ENCODE results near the gene CLDN4. TPM values are rescaled to one million over a fixed set of nuclear protein-coding genes. Genes with fewer than 3 reads are reported as not detected.

CLDN4 gene
- total RNA-seq, 4 donors from 2014 or later = 208 to 533 (median 298) TPM

DNA sequence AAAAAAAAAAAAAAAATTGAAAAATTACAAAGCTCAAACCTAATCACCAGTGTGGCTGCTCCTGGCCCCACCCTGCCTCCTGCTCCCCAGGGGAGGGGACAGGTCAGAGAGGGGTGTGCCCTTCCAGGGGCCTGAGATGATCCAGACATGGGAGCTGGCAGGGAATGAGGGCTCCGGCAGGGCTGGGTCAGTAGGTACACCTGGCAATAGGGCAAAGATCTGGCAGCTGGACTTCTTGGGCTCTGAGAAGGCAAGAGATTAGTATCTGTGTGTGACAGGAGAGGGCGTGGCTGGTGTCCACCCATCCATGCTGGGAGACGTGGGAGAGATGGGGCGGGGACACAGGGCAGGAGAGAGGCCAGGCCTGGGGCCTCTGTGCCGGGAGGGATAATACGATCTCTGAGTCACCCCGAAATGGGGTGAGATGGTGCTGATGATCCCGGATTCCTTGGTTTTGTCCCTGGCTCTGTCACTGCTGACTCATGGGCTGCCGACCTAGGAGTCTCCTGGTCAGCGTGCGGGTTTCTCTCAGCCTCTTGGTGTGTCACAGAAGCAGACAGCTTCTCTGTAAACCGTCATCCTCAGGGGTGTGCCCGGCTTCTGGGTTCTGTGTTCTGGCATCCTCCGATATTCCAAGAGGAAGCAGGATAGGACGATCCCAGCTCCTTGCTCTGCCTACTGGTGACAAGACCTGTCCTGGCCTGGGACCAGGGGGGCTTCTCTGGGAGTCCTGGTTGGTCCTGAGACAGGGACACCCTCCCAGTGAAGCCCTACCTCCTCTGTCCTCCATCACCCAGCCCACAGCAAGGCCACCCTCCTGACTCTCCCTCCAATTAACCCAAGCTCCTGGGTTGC lies 8.2 kb upstream of the CLDN4 start:
- intact Hi-C loops (cut with DNase I; ENCODE audit: low total_unique reads) = no loop called here
- WGBS, 2 donors = 25 to 30% methylated on average over 14 of the region's 15 CpGs
- no peak overlapping the region for H3K4me3 ChIP-seq (ENCODE audit: low read depth, poor library complexity, severe bottlenecking)
- DNase-seq (ENCODE audit: low spot score in 2 of 2) = peak; percentile 68 to 92
- TF ChIP-seq POLR2A (IDR thresholded peaks at IDR 0.05) = no peak
- TF ChIP-seq, protein P1, sequence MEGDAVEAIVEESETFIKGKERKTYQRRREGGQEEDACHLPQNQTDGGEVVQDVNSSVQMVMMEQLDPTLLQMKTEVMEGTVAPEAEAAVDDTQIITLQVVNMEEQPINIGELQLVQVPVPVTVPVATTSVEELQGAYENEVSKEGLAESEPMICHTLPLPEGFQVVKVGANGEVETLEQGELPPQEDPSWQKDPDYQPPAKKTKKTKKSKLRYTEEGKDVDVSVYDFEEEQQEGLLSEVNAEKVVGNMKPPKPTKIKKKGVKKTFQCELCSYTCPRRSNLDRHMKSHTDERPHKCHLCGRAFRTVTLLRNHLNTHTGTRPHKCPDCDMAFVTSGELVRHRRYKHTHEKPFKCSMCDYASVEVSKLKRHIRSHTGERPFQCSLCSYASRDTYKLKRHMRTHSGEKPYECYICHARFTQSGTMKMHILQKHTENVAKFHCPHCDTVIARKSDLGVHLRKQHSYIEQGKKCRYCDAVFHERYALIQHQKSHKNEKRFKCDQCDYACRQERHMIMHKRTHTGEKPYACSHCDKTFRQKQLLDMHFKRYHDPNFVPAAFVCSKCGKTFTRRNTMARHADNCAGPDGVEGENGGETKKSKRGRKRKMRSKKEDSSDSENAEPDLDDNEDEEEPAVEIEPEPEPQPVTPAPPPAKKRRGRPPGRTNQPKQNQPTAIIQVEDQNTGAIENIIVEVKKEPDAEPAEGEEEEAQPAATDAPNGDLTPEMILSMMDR (IDR thresholded peaks at IDR 0.05) = no peak

DNA sequence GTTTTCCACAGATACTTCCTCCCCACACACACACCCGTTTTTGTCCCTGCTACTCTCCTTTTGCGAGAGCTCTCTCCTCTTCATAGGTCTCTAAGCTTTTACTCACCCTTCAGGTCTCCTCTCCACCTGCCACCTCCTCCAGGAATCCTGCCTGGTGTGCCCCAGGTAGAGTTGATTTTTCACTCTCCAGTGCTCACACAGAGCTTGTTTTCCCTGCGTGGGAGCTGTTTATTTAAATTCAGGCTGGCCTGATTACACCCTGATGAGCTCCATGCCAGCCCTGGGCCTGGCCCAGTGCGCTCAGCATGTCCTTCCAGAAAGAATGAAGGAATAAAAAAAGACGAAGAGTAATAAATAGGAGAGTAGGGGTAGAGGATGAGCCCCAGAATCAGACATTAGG lies 7.5 kb upstream of the CLDN4 start:
- DNase-seq (ENCODE audit: low spot score in 2 of 2) = peak in 1 of 2 donors; percentile 49
- TF ChIP-seq, protein P1 (IDR thresholded peaks at IDR 0.05) = no peak
- TF ChIP-seq POLR2A (IDR thresholded peaks at IDR 0.05) = no peak
- no peak overlapping the region for H3K4me3 ChIP-seq (ENCODE audit: low read depth, poor library complexity, severe bottlenecking)
- WGBS, 2 donors = 71 to 76% methylated on average over 5 of the region's 5 CpGs
- intact Hi-C loops (cut with DNase I; ENCODE audit: low total_unique reads) = no loop called here

DNA sequence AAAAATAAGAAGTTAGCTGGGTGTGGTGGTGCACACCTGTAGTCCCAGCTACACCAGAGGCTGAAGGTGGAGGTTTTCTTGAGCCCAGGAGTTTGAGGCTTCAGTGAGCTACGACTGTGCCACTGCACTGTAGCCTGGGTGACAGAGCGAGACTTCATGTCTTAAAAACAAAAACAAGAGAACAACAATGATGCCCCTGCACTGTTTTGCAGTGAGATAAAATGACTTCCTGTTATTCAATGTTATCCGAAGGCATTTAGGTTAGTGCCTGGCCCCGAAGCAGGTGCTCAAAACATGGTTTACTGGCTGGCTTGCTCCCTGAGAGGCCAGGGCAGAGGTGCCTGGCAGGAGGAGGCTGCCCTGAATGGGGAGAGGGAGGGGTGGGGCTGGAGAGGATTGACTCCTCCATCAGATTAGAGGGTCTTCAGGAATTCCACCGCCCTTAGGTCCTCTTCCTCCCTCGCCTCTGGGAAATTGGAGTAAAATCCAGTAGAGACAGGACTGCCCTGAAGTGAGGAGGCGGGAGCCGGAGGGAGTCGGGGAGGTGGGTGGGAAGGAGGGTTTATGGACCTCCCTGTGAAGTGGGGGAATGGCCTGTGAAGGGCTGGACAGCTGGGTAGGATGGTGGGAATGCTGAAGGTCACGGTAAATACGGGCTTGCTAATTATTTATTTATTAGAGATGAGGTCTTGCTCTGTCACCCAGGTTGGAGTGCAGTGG lies 6.8 kb upstream of the CLDN4 start:
- 85% methylated on average over 11 of the region's 11 CpGs for WGBS, 2 donors
- intact Hi-C loops (cut with DNase I; ENCODE audit: low total_unique reads) = no loop called here
- peak in 1 of 2 donors; percentile 79 for DNase-seq (ENCODE audit: low spot score in 2 of 2)
- TF ChIP-seq POLR2A (IDR thresholded peaks at IDR 0.05) = no peak
- TF ChIP-seq, protein P1 (IDR thresholded peaks at IDR 0.05) = no peak
- no peak overlapping the region for H3K4me3 ChIP-seq (ENCODE audit: low read depth, poor library complexity, severe bottlenecking)

DNA sequence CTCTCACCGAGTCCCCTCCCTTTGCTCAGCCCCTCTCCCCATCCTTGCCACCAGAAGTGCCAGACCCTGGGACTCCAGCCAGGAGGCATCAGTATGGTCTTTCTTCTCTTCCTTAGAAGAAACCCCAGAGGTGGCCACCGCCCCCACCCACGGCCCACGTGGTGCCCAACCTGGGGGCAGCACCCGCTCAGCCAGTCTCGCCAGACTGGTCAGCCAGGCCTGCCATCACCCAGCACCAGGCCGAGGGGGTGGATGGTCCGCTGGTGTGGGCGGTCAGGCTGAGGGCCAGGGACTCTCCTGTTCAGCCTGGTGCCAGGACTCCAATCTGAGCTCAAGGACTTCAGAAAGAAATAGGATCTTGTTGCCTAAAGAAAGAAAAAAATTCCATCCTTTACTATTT lies 5.8 kb upstream of the CLDN4 start:
- peak in 1 of 2 donors; percentile 84 for DNase-seq (ENCODE audit: low spot score in 2 of 2)
- intact Hi-C loops (cut with DNase I; ENCODE audit: low total_unique reads) = no loop called here
- no peak overlapping the region for H3K4me3 ChIP-seq (ENCODE audit: low read depth, poor library complexity, severe bottlenecking)
- TF ChIP-seq, protein P1 (IDR thresholded peaks at IDR 0.05) = no peak
- TF ChIP-seq POLR2A (IDR thresholded peaks at IDR 0.05) = no peak
- 74 to 75% methylated on average over 9 of the region's 9 CpGs for WGBS, 2 donors

DNA sequence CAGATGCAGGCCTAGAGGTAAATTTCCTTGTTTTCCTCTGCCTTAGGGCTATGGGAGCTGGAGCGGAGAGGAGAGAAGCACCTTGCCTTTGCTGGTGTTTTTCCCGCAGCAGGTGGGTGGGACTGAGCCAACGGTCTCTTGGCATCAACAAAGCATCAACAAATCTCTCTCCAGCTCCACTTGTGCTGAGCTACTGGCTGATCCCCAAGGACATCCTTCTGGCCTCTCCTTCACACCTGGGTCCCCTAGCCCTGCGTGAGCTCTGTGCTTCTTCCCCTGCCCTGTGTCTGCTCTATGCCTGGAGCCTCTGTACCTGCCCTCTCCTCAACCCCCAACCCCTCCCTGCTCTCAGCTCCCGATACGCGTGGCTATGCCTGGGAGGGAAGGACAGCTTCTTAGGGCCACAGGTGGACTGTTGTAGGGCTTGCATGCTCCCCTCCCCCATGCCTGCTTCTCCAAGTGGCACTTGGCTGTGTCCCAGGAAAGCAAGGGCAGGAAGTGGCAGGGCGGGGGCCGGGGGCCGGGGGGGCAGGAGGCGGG lies 3.2 kb upstream of the CLDN4 start:
- 19 to 22% methylated on average over 4 to 11 of the region's 11 CpGs for WGBS, 2 donors
- no peak overlapping the region for H3K4me3 ChIP-seq (ENCODE audit: low read depth, poor library complexity, severe bottlenecking)
- intact Hi-C loops (cut with DNase I; ENCODE audit: low total_unique reads) = no loop called here
- DNase-seq (ENCODE audit: low spot score in 2 of 2) = peak in 1 of 2 donors; percentile 85
- TF ChIP-seq, protein P1 (IDR thresholded peaks at IDR 0.05) = no peak
- TF ChIP-seq POLR2A (IDR thresholded peaks at IDR 0.05) = no peak

Data from lower leg skin (tissue), 4 donors.